Small intestine (tissue), 7 donors: Measurements from ENCODE around the gene HIGD1C. TPM values are rescaled to one million over a fixed set of nuclear protein-coding genes. Genes with fewer than 3 reads are reported as not detected.

Experiments
- DNase-seq, 2 donors: peaks; one replicate each; pipeline versions ENCODE4 v3.0.0 to v3.0.0-alpha.2; 2013
- FAIRE-seq: peaks from 2 replicates; lab custom pipeline; 2012; peaks lifted over from hg19 to GRCh38; lab: Jason Lieb, UNC
- H3K27ac ChIP-seq, 3 donors: one replicate each; pipeline ENCODE4 v1.5.1; 2013; ENCODE audit warnings: low read length in 2 of 3, mild to moderate bottlenecking in 2 of 3, control low read depth in 1 of 3, inconsistent platforms in 1 of 3, low read depth in 1 of 3, moderate library complexity in 1 of 3
- H3K27me3 ChIP-seq, 3 donors: one replicate each; pipeline ENCODE4 v1.6.1; 2013; ENCODE audit warnings: low read length in 3 of 3, inconsistent platforms in 1 of 3; ENCODE audit not compliant: control insufficient read depth in 3 of 3, insufficient read depth in 3 of 3
- H3K36me3 ChIP-seq, 3 donors: one replicate each; pipeline ENCODE4 v1.6.1; 2013; ENCODE audit warnings: low read length in 3 of 3, inconsistent platforms in 1 of 3, low read depth in 1 of 3, mild to moderate bottlenecking in 1 of 3, moderate library complexity in 1 of 3; ENCODE audit not compliant: control insufficient read depth in 3 of 3, insufficient read depth in 2 of 3
- H3K4me1 ChIP-seq, 3 donors: one replicate each; pipeline ENCODE4 v1.6.1; 2013; ENCODE audit warnings: low read length in 2 of 3, inconsistent platforms in 1 of 3, low read depth in 1 of 3, mild to moderate bottlenecking in 1 of 3, moderate library complexity in 1 of 3; ENCODE audit not compliant: control insufficient read depth in 3 of 3, insufficient read depth in 2 of 3
- H3K4me3 ChIP-seq, 3 donors: one replicate each; pipeline ENCODE4 v1.5.1; 2013; ENCODE audit warnings: low read length in 3 of 3, control low read depth in 1 of 3, inconsistent platforms in 1 of 3, low read depth in 1 of 3, mild to moderate bottlenecking in 1 of 3, moderate library complexity in 1 of 3
- H3K9me3 ChIP-seq, 2 donors: one replicate each; pipeline ENCODE4 v1.6.1; 2013; ENCODE audit warnings: low read depth in 1 of 2, low read length in 1 of 2; ENCODE audit not compliant: control insufficient read depth in 2 of 2, insufficient read depth in 1 of 2
- WGBS, 3 donors: extraction: QIAGEN DNeasy Blood & Tissue Kit; methylation state at CpG; one replicate each; pipeline ENCODE4 v1.1.7; 2013; 5-methylcytosine and 5-hydroxymethylcytosine counted together
- polyA plus RNA-seq, 4 donors: library from polyadenylated mRNA; stranded (reverse) in 3 of 4; unstranded in 1 of 4; fragments of 200-250 nt in 3 of 4; fragments of 120-200 nt in 1 of 4; gene quantifications; one replicate each; pipeline versions ENCODE4 v1.2.1 to v1.2.3, GENCODE V29; 2013
- donor health status: healthy with polysubstance abuse.
- donor health status: control.
- donor health status: control.
- donor health status: Bipolar disorder and iron deficiency.
- donor health status: healthy.

Gene HIGD1C
- polyA plus RNA-seq, 4 donors = not detected

DNA sequence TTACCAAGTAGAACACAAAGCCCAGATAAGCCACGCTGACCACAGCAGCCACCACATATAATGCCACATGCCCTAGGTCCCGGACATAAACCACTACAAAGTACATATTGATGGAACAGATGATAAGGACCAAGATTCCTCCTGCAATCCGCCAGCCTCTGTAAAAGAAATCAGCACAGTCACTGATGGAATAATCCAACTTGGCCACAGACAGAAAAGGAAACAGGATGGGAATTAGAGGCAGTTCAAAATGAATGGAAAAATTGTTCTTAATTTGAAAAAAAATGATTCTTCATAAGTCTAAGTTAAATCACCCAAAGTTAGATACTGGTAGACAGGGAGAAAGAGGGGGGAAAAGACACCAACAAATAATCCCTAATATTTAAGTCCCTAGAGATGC lies 38.4 kb downstream of the HIGD1C start:
- Histone ChIP-seq H3K4me3 (no peak overlapping the region), H3K9me3 (no peaks in the 10 kb centered on the region), H3K36me3 (peaks cover 9 to 49% (median 14%) of the 10 kb centered on the region in 3 donors), H3K4me1 (peaks cover 0 to 12% (median 2%) of the 10 kb centered on the region in 3 donors), H3K27me3 (no peaks in the 10 kb centered on the region), H3K27ac (no peak overlapping the region)
- no peak for FAIRE-seq
- no peak for DNase-seq
- WGBS, 3 donors = 81 to 92% (median 88%) methylated on average over 3 of the region's 3 CpGs

DNA sequence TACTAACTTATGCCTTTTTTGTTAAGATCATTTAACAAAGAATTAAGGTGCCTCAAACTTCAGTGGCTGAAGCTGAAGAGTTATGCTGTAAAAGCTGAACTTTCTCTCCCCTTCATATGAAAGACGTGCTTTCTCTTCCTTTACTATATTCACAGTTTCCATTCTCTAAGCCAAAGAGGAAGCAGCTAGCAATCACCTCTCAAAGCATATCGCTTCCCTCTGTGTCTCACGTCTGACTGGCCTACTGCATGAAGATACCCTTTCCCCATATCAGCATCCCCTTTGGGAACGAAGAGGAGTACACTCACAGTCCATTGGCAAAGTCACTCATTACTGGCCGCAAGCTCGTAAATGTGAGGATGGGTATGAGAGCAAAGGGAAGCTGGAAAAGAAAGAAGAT lies 38.9 kb downstream of the HIGD1C start:
- peaks cover 9 to 52% (median 18%) of the 10 kb centered on the region in 3 donors for H3K36me3 ChIP-seq
- H3K9me3 ChIP-seq = no peaks in the 10 kb centered on the region
- H3K4me3 ChIP-seq = no peak overlapping the region
- no peak overlapping the region for H3K27ac ChIP-seq
- FAIRE-seq = no peak
- no peak for DNase-seq
- WGBS, 3 donors = 74 to 95% (median 89%) methylated on average over 6 of the region's 6 CpGs
- peaks cover 0 to 12% (median 2%) of the 10 kb centered on the region in 3 donors for H3K4me1 ChIP-seq
- no peaks in the 10 kb centered on the region for H3K27me3 ChIP-seq

DNA sequence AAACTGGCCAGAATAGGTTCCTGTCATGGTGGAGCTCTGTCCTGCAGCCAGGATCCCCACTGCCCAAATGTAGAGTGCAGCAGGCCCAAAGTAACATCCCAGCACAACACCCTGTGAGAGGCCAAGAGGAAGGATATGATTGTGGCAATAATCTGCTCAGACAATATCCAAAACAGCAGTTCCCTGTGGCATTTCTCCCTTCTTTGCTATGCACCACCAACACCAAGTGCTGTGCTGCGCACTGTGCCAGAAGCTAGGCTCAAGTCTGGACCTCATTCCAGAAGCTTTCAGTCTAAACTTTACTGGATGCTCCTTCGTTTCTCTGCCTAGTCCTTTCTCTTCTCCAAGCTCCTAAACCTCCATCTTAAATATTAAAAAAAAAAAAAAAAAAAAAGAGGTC lies 40.5 kb downstream of the HIGD1C start:
- FAIRE-seq = no peak
- Histone ChIP-seq H3K4me3 (no peak overlapping the region), H3K27me3 (no peaks in the 10 kb centered on the region), H3K4me1 (peaks cover 0 to 9% (median 0%) of the 10 kb centered on the region in 3 donors), H3K36me3 (peaks cover 13 to 65% (median 19%) of the 10 kb centered on the region in 3 donors), H3K27ac (no peak overlapping the region), H3K9me3 (no peaks in the 10 kb centered on the region)
- 43 to 70% (median 46%) methylated on average over 2 of the region's 2 CpGs for WGBS, 3 donors
- DNase-seq = no peak

DNA sequence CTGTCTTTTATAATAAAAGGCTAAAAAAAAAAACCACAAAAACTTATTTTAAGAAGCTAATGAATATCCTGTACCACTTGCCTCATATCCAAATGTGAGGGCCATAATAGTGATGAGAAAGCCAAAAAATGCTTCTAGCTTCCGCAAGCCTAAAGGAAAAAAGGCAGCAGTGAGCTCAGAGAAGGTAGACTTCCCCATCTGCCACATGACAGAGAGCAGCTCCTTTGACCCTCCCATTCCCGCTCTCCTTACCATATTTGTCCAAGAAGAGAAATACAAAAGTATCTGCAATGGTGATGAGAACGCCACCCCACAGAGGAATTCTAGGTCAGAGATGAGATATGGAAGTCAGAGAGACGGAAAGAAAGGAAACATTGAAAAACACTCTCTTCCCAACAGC lies 46.7 kb downstream of the HIGD1C start:
- H3K36me3 ChIP-seq = peaks cover 12 to 54% (median 20%) of the 10 kb centered on the region in 3 donors
- H3K27me3 ChIP-seq = no peaks in the 10 kb centered on the region
- no peak for FAIRE-seq
- DNase-seq = no peak
- no peaks in the 10 kb centered on the region for H3K4me1 ChIP-seq
- H3K9me3 ChIP-seq = no peaks in the 10 kb centered on the region
- no peak overlapping the region for H3K4me3 ChIP-seq
- H3K27ac ChIP-seq = no peak overlapping the region
- WGBS, 3 donors = 91 to 96% (median 94%) methylated on average over 4 of the region's 4 CpGs

DNA sequence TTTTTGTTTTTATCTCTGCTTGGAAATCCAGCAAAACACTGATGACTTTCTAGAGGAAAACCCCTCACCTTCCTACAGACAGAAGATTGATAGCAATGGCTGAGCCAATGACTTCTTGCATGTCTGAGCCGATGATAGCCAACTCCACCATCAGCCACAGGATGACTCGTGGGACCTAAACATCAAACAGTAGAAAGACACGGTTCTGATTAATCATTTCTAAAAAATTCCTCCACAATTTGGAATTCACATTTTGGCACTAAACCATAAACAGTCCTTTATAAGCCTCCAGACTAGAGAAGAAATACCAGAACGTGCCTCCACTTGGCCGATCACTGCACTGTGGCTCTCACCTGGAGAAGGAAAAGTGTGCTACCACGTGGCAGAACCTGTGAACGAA lies 47.9 kb downstream of the HIGD1C start:
- Histone ChIP-seq H3K4me3 (no peak overlapping the region), H3K27me3 (no peaks in the 10 kb centered on the region), H3K4me1 (no peaks in the 10 kb centered on the region), H3K36me3 (peaks cover 13 to 56% (median 19%) of the 10 kb centered on the region in 3 donors), H3K9me3 (no peaks in the 10 kb centered on the region), H3K27ac (no peak overlapping the region)
- WGBS, 3 donors = 76 to 83% (median 82%) methylated on average over 7 of the region's 7 CpGs
- FAIRE-seq (no peak), DNase-seq (no peak)

DNA sequence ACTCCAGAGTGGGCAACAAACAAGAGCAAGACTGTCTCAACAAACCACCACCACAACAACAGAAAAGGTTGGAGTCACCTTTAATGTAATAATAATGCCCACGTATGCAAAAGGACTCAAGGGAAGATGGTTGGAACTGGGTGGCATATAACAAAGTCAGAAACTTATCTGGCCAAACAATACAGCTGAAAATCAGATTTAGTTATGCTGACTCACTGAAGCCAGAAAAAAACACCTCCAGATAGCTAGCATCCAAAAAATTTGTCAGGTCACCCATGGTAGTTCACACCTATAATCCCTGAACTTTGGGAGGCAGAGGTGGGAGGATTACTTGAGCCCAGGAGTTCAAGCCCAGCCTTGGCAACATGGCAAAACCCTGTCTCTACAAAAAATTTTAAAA lies 49.5 kb downstream of the HIGD1C start:
- no peak overlapping the region for H3K27ac ChIP-seq
- DNase-seq (no peak), FAIRE-seq (no peak)
- no peaks in the 10 kb centered on the region for H3K27me3 ChIP-seq
- 91 to 100% (median 96%) methylated on average over 1 of the region's 1 CpG for WGBS, 3 donors
- H3K9me3 ChIP-seq = no peaks in the 10 kb centered on the region
- H3K4me1 ChIP-seq = peaks cover 0 to 9% (median 0%) of the 10 kb centered on the region in 3 donors
- no peak overlapping the region for H3K4me3 ChIP-seq
- H3K36me3 ChIP-seq = peaks cover 10 to 56% (median 20%) of the 10 kb centered on the region in 3 donors

DNA sequence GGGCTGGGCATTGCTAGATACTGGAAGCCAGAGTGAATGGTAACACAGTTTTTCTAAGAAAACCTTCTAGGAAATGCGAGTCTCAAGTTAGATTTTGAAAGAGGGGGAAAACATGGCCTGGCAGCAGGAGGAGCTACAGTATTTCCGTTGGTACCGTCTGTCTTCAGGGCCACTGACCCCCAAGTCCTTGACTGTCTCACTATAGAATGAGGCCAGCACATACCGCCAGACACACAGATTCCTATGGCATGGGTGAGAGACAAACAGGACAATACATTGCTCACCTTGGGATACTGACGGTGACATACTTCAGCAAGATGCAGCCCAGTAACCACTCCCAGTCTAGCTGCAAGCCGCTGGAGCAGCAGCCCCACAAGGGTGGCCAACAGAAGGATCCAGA lies 52.2 kb downstream of the HIGD1C start:
- Histone ChIP-seq H3K4me3 (no peak overlapping the region), H3K27ac (no peak overlapping the region), H3K4me1 (peaks cover 0 to 21% (median 4%) of the 10 kb centered on the region in 3 donors), H3K9me3 (no peaks in the 10 kb centered on the region), H3K27me3 (no peaks in the 10 kb centered on the region), H3K36me3 (peaks cover 10 to 55% (median 15%) of the 10 kb centered on the region in 3 donors)
- FAIRE-seq (no peak), DNase-seq (no peak)
- WGBS, 3 donors = 81 to 87% (median 82%) methylated on average over 6 of the region's 6 CpGs

DNA sequence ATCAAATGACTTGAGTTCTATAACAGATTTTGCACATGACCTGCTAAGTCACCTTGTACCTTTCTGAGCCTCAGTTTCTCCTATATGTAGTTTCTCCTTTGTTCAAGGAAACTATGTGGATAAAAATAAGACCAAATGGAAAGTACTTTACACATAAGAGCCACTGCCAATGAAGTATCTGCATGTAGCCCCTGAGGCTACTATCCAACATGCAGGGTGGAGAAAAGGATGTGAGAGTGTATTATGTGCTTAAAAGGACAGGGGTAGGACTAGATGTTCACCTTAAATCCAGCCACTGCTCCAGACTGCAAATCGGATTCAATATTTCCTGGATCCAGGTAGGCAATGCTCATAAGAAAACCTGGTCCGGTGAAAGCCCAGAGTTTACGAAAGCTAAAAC lies 52.7 kb downstream of the HIGD1C start:
- 96 to 100% (median 98%) methylated on average over 3 of the region's 3 CpGs for WGBS, 3 donors
- Histone ChIP-seq H3K27ac (no peak overlapping the region), H3K9me3 (no peaks in the 10 kb centered on the region), H3K4me1 (peaks cover 0 to 23% (median 4%) of the 10 kb centered on the region in 3 donors), H3K27me3 (no peaks in the 10 kb centered on the region), H3K4me3 (no peak overlapping the region), H3K36me3 (peaks cover 10 to 58% (median 13%) of the 10 kb centered on the region in 3 donors)
- DNase-seq (no peak), FAIRE-seq (no peak)

DNA sequence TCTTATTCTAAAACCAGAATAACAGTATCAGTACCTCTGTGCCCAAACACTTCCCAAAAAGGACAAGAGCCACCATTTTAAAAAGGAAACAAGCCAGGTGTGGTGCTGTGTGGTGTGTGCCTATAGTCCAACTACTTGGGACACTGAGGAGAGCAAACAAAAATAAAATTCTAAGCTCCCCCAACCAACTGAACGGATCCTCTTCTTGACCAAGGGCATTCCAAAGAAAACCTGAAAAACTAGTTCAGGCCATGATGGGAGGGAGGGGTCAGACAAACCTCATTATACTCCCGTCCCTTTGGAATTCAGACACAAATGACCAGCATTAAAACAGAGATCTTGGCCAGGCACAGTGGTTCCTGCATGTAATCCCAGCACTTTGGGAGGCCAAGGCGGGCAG lies 53.3 kb downstream of the HIGD1C start:
- Histone ChIP-seq H3K4me3 (no peak overlapping the region), H3K27ac (no peak overlapping the region), H3K9me3 (no peaks in the 10 kb centered on the region), H3K27me3 (no peaks in the 10 kb centered on the region), H3K36me3 (peaks cover 6 to 56% (median 10%) of the 10 kb centered on the region in 3 donors), H3K4me1 (peaks cover 0 to 23% (median 4%) of the 10 kb centered on the region in 3 donors)
- DNase-seq (no peak), FAIRE-seq (no peak)
- 51 to 73% (median 53%) methylated on average over 3 of the region's 3 CpGs for WGBS, 3 donors
